ENCODE measurements around the gene NUMA1.

The NUMA1 gene

DNA sequence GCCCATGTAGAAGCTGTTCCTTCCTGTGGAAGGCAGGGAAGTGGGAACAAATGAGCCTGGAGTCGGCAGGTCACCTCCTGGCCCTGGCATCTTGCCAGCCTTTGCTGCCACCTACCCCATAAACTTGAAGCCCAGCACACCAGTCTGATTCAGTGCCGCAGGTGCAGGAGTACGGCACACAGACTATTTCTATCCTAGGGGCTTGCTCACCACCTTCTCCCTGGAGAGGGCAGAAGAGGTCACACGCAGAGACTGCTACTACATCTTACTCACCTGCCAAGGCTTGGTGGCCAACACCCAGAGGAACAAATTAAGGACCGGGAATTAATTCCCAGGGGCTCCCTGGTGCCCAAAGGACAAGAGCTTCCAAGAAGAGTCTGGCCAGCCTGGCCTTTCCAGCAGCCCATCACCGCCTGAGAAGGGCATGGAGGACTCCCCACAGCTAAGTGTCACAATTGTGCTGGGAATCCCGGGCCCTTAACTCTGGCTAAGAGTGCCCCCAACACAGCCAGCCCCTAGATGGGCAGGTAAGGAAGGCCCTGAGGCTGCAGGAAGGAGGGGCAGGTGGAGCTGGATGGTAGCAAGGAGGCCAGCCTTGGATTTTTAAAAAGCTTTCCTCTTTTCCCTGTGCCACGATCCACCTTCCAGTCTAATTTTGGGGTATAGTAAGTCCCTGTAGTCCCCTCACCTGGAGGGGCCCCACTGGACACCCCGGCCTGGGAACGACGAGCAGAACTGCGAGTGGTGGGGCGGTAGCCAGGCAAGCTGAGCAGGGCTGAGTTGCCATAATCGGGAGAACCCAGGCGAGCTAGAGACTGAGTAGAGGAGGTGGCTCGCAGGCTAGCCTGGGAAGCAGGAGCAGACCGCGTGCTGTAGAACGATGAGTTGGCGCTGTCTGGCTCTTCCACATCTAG lies 74.7 kb downstream of the NUMA1 start:
- TF ChIP-seq FOXP2 (optimal IDR thresholded peaks at IDR 0.05; ENCODE audit: borderline replicate concordance, extremely low read depth, extremely low read length, insufficient read depth) (no peak), TAF1 (IDR thresholded peaks at IDR 0.05; ENCODE audit: borderline replicate concordance, insufficient read depth, low read length) (no peak), POLR2AphosphoS5 (IDR thresholded peaks at IDR 0.05; ENCODE audit: low read depth, low read length) (no peak), SIN3A (IDR thresholded peaks at IDR 0.05; ENCODE audit: borderline replicate concordance, insufficient read depth, low read length) (no peak)
- TF ChIP-seq, protein P1, sequence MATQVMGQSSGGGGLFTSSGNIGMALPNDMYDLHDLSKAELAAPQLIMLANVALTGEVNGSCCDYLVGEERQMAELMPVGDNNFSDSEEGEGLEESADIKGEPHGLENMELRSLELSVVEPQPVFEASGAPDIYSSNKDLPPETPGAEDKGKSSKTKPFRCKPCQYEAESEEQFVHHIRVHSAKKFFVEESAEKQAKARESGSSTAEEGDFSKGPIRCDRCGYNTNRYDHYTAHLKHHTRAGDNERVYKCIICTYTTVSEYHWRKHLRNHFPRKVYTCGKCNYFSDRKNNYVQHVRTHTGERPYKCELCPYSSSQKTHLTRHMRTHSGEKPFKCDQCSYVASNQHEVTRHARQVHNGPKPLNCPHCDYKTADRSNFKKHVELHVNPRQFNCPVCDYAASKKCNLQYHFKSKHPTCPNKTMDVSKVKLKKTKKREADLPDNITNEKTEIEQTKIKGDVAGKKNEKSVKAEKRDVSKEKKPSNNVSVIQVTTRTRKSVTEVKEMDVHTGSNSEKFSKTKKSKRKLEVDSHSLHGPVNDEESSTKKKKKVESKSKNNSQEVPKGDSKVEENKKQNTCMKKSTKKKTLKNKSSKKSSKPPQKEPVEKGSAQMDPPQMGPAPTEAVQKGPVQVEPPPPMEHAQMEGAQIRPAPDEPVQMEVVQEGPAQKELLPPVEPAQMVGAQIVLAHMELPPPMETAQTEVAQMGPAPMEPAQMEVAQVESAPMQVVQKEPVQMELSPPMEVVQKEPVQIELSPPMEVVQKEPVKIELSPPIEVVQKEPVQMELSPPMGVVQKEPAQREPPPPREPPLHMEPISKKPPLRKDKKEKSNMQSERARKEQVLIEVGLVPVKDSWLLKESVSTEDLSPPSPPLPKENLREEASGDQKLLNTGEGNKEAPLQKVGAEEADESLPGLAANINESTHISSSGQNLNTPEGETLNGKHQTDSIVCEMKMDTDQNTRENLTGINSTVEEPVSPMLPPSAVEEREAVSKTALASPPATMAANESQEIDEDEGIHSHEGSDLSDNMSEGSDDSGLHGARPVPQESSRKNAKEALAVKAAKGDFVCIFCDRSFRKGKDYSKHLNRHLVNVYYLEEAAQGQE (IDR thresholded peaks at IDR 0.05; ENCODE audit: insufficient read depth in 1 of 2, low read depth in 2 of 2, low read length in 2 of 2): no peak

DNA sequence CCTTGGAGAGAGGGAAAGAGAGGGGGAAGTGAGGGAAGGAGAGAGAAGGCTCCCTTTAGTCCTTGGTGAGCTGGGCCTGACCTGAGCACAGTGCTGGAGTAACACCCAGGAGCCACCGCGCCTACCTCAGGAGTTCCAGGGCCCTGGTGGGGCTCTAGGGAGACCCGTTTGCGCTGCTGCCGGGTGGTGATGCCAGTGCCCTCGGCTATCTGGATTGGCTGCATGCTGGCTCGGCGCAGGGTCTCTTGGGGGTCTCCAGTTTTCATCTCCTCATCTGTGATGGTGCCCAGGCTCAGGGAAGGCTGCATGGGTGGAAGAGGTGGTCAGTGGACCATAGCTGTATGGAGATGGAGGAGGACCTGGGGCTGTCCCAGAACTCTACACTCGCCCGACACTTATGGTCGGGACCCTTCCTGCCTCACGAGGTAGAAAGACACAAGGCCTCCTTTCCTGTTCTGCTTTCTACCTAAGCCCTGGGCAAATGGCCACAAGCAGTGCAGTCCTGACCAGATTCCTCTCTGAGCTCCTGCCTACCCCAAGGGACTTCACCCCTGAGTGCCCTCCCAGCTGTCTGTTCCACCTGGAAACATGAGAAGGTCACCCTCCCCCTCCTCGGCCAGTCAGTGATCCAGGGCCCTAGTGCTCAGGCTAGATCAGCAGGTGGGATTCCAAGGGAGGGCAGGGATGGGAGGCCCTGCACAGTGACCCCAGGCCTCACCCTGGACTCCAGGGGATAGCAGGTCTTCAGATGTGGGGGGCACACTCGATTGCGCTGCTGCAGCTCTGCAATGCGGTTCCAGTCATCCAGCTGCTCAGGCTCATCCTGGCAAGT lies 75.6 kb downstream of the NUMA1 start:
- TF ChIP-seq FOXP2 (optimal IDR thresholded peaks at IDR 0.05; ENCODE audit: borderline replicate concordance, extremely low read depth, extremely low read length, insufficient read depth): no peak
- TF ChIP-seq, protein P1 (IDR thresholded peaks at IDR 0.05; ENCODE audit: insufficient read depth in 1 of 2, low read depth in 2 of 2, low read length in 2 of 2): no peak
- TF ChIP-seq TAF1 (IDR thresholded peaks at IDR 0.05; ENCODE audit: borderline replicate concordance, insufficient read depth, low read length): no peak
- no peak for TF ChIP-seq SIN3A (IDR thresholded peaks at IDR 0.05; ENCODE audit: borderline replicate concordance, insufficient read depth, low read length)
- no peak for TF ChIP-seq POLR2AphosphoS5 (IDR thresholded peaks at IDR 0.05; ENCODE audit: low read depth, low read length)

DNA sequence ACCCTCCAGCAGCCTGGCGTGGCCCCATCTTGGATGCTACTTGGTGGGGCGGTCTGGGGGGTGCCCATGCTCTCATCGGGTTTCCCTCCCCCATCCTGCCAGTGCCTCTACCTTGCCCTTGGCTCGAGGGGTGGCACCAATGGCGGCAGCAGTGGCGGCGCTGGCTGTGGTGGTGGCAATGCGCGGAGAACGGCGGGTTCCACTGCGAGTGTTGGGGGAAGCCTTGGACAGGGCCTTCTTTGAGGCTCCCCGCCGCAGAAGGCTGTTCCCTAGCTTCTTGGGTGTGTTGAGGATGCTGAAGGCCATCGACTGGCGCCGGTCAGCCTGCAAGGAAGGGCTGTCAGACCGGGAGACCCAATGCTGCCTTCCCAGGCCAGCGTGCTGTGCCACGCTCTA lies 76.6 kb downstream of the NUMA1 start:
- no peak for TF ChIP-seq SIN3A (IDR thresholded peaks at IDR 0.05; ENCODE audit: borderline replicate concordance, insufficient read depth, low read length)
- no peak for TF ChIP-seq TAF1 (IDR thresholded peaks at IDR 0.05; ENCODE audit: borderline replicate concordance, insufficient read depth, low read length)
- TF ChIP-seq FOXP2 (optimal IDR thresholded peaks at IDR 0.05; ENCODE audit: borderline replicate concordance, extremely low read depth, extremely low read length, insufficient read depth): no peak
- no peak for TF ChIP-seq POLR2AphosphoS5 (IDR thresholded peaks at IDR 0.05; ENCODE audit: low read depth, low read length)

DNA sequence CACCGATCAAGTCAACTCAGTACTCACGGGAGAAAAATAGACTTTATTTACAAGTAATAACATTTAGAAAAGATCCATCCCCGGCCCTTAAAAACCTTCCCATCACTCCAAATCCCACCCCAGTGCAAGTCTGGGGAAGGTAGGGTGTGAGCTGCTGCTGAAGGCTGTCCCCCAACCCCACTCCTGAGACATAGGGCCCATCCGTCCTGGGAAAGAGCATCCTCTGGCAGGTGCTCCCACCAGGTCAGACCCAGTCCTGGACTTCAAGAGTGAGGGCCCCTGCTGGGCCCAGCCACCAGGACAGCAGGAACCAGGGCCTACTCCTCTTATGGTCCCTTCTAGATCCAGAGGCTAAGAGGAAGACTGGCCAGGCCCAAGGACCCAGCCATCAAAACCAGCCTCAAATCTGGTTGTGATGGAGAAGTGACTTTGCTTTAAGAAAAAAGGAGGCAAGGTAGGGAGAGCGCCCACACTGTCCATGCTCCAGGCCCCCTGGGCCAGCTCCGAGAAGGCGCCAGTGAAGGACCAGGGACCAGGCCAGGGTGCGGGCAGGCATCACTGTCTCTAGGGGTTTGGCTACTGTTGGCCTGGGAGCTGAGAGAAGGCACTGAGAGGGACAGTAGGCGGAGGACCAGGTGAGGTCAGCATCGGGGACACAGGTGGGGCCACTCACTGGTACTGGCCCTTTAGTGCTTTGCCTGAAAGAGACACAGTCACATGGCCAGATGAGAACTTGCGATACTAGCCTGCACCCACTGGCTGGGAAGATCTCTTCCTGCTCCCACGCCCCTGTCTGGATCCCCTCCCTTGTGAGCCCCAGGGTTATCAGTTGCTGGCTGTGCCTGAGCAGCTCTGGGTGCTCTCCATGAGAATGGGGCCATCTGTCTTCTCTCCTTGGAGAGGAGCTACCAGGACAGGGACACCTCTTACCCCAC lies 77.2 kb downstream of the NUMA1 start:
- TF ChIP-seq TAF1 (IDR thresholded peaks at IDR 0.05; ENCODE audit: borderline replicate concordance, insufficient read depth, low read length) (no peak), SIN3A (IDR thresholded peaks at IDR 0.05; ENCODE audit: borderline replicate concordance, insufficient read depth, low read length) (no peak), FOXP2 (optimal IDR thresholded peaks at IDR 0.05; ENCODE audit: borderline replicate concordance, extremely low read depth, extremely low read length, insufficient read depth) (no peak), POLR2AphosphoS5 (IDR thresholded peaks at IDR 0.05; ENCODE audit: low read depth, low read length) (no peak; the same call in 1 of the 2 replicates)
- TF ChIP-seq, protein P1 (IDR thresholded peaks at IDR 0.05; ENCODE audit: insufficient read depth in 1 of 2, low read depth in 2 of 2, low read length in 2 of 2): no peak
